GM23248 (cell line): ENCODE data around the gene STXBP4. TPM values are rescaled to one million over a fixed set of nuclear protein-coding genes. Genes with fewer than 3 reads are reported as not detected.

Experiments
- DNase-seq: peaks from one replicate; pipeline ENCODE4 v3.0.0-alpha.2; 2015
- H2AFZ ChIP-seq: fragments of 200-600 bp; sonication (generic); 2 replicates; pipeline ENCODE4 v1.6.1; 2016; ENCODE audit warnings: antibody characterized with exemption
- H3F3A ChIP-seq: fragments of 200-600 bp; sonication (generic); 2 replicates; pipeline ENCODE4 v1.6.1; 2016; ENCODE audit warnings: mild to moderate bottlenecking, antibody characterized with exemption, mixed run types; ENCODE audit not compliant: insufficient read depth
- H3K27ac ChIP-seq: fragments of 200-600 bp; sonication (generic); 2 replicates; pipeline ENCODE4 v1.5.1; 2016; ENCODE audit warnings: mild to moderate bottlenecking
- H3K27me3 ChIP-seq: fragments of 200-600 bp; sonication (generic); replicated peaks from 2 replicates; pipeline ENCODE4 v1.6.1; 2016; ENCODE audit warnings: mild to moderate bottlenecking; ENCODE audit not compliant: insufficient read depth
- H3K36me3 ChIP-seq: fragments of 200-600 bp; sonication (generic); 2 replicates; pipeline ENCODE4 v1.6.1; 2016; ENCODE audit warnings: low read depth, mild to moderate bottlenecking
- H3K4me1 ChIP-seq: fragments of 200-600 bp; sonication (generic); 2 replicates; pipeline ENCODE4 v1.6.1; 2016; ENCODE audit warnings: mild to moderate bottlenecking; ENCODE audit not compliant: insufficient read depth
- H3K4me2 ChIP-seq: fragments of 200-600 bp; sonication (generic); one replicate; pipeline ENCODE4 v1.6.1; 2016; ENCODE audit warnings: mild to moderate bottlenecking; ENCODE audit not compliant: unreplicated experiment
- H3K4me3 ChIP-seq: fragments of 200-600 bp; sonication (generic); 2 replicates; pipeline ENCODE4 v1.5.1; 2016; ENCODE audit warnings: mild to moderate bottlenecking
- H3K79me2 ChIP-seq: fragments of 200-600 bp; sonication (generic); 2 replicates; pipeline ENCODE4 v1.6.1; 2016; ENCODE audit warnings: mild to moderate bottlenecking; ENCODE audit not compliant: insufficient read depth
- H3K9ac ChIP-seq: fragments of 200-600 bp; sonication (generic); 2 replicates; pipeline ENCODE4 v1.6.1; 2016; ENCODE audit warnings: mild to moderate bottlenecking
- H3K9me2 ChIP-seq: fragments of 200-600 bp; sonication (generic); 2 replicates; pipeline ENCODE4 v1.6.1; 2016; ENCODE audit warnings: mixed run types, mild to moderate bottlenecking, moderate library complexity; ENCODE audit not compliant: insufficient read depth
- H3K9me3 ChIP-seq: fragments of 200-600 bp; sonication (generic); one replicate; pipeline ENCODE4 v1.6.1; 2017; ENCODE audit warnings: low read depth
- H4K20me1 ChIP-seq: fragments of 200-600 bp; sonication (generic); 2 replicates; pipeline ENCODE4 v1.6.0; 2016; ENCODE audit not compliant: insufficient read depth
- EZH2 ChIP-seq: fragments of 200-600 bp; sonication (generic); IDR thresholded peaks from 2 replicates; pipeline ENCODE4 v1.6.1; 2018; ENCODE audit warnings: antibody characterized with exemption, mild to moderate bottlenecking; ENCODE audit not compliant: insufficient read depth, poor library complexity, severe bottlenecking
- EZH2phosphoT487 ChIP-seq: fragments of 200-600 bp; sonication (generic); IDR thresholded peaks from 2 replicates; pipeline ENCODE4 v1.6.1; 2018; ENCODE audit warnings: antibody characterized with exemption, moderate library complexity, mild to moderate bottlenecking, low read depth; ENCODE audit not compliant: insufficient read depth
- WGBS, 2 experiments: methylation state at CpG; one replicate each; pipeline ENCODE4 v1.1.6; 2015 to 2017; ENCODE audit warnings: low lambda C conversion rate in 2 of 2, low coverage in 1 of 2; ENCODE audit errors: missing lambda C conversion rate in 2 of 2; 5-methylcytosine and 5-hydroxymethylcytosine counted together
- in situ Hi-C: fragments of 300-500 bp; cut with MboI; formaldehyde crosslinking; loops from 2 replicates; pipeline ENCODE4 v1.15.0; 2020
- polyA plus RNA-seq: library from polyadenylated mRNA; unstranded; fragments of >200 nt; fragmentation: Nextera tagmentation; extraction: Ambion mirVana; gene quantifications from 2 replicates; pipeline ENCODE4 v1.2.1, GENCODE V29; 2016
- total RNA-seq: library from RNA; depleted of rRNA; stranded (reverse); fragments of >200 nt; shearing (Covaris generic); gene quantifications from 2 replicates; pipeline ENCODE4 v1.2.3, GENCODE V29; 2014

Gene STXBP4
- total and polyA plus RNA-seq, 2 experiments from 2014 or later = 5.9 to 8.7 TPM

GRCh38 chr17:55171634-55172328, 203.2 kb downstream of the STXBP4 start:
- no peak for DNase-seq
- Histone ChIP-seq H3K27me3 (no peaks in the 10 kb centered on the region), H3K79me2 (no peaks in the 10 kb centered on the region), H3K27ac (no peak overlapping the region), H3K9me3 (no peaks in the 10 kb centered on the region), H3F3A (no peaks in the 10 kb centered on the region), H3K4me1 (no peaks in the 10 kb centered on the region), H3K4me2 (no peak overlapping the region), H3K36me3 (no peaks in the 10 kb centered on the region), H3K9me2 (no peaks in the 10 kb centered on the region), H2AFZ (no peak overlapping the region), H4K20me1 (no peaks in the 10 kb centered on the region), H3K9ac (no peak overlapping the region), H3K4me3 (no peak overlapping the region)
- 90 to 93% methylated on average over 4 of the region's 4 CpGs for WGBS, 2 experiments
- in situ Hi-C loops = no loop called here
- TF ChIP-seq EZH2phosphoT487 = no peak
- no peak for TF ChIP-seq EZH2

- no peak overlapping the region for H3K4me2 ChIP-seq
These were observed 204.0 kb downstream of the STXBP4 start for GRCh38 chr17:55172612-55173011.

GRCh38 chr17:55174133-55174532, 205.6 kb downstream of the STXBP4 start:
- Histone ChIP-seq H3K4me1 (0 out of 2 replicates have a peak, but pooled peaks cover 11% of the 10 kb centered on the region), H3K27ac (no peak overlapping the region), H3K27me3 (no peaks in the 10 kb centered on the region), H3K9ac (no peak overlapping the region), H3F3A (no peaks in the 10 kb centered on the region), H3K9me2 (no peaks in the 10 kb centered on the region), H3K36me3 (no peaks in the 10 kb centered on the region), H3K79me2 (no peaks in the 10 kb centered on the region), H3K9me3 (no peaks in the 10 kb centered on the region), H3K4me3 (no peak overlapping the region), H2AFZ (no peak overlapping the region), H3K4me2 (no peak overlapping the region), H4K20me1 (no peaks in the 10 kb centered on the region)
- no peak for TF ChIP-seq EZH2phosphoT487
- no peak for TF ChIP-seq EZH2
- WGBS, 2 experiments = 79 to 96% methylated on average over 1 of the region's 1 CpG
- DNase-seq = no peak
- in situ Hi-C loops = no loop called here

More at GRCh38 chr17:55172612-55173011, 204.0 kb downstream of the STXBP4 start:
- no peaks in the 10 kb centered on the region for H4K20me1 ChIP-seq
- H3K79me2 ChIP-seq = no peaks in the 10 kb centered on the region
- no peak overlapping the region for H3K9ac ChIP-seq
- H3K27ac ChIP-seq = no peak overlapping the region
- in situ Hi-C loops = no loop called here
- WGBS, 2 experiments = 97 to 98% methylated on average over 2 of the region's 2 CpGs
- H3K9me3 ChIP-seq = no peaks in the 10 kb centered on the region
- TF ChIP-seq EZH2phosphoT487 = no peak
- H3K4me1 ChIP-seq = 0 out of 2 replicates have a peak, but pooled peaks cover 5% of the 10 kb centered on the region
- no peak overlapping the region for H2AFZ ChIP-seq
- no peaks in the 10 kb centered on the region for H3F3A ChIP-seq
- H3K4me3 ChIP-seq = no peak overlapping the region
- H3K9me2 ChIP-seq = no peaks in the 10 kb centered on the region
- H3K27me3 ChIP-seq = no peaks in the 10 kb centered on the region
- no peaks in the 10 kb centered on the region for H3K36me3 ChIP-seq
- DNase-seq = no peak

- no peak overlapping the region for H3K27ac ChIP-seq
- H3K27me3 ChIP-seq = no peaks in the 10 kb centered on the region
- 93 to 94% methylated on average over 6 of the region's 6 CpGs for WGBS, 2 experiments
- TF ChIP-seq EZH2 (no peak), EZH2phosphoT487 (no peak)
- no peak overlapping the region for H2AFZ ChIP-seq
- H3K9ac ChIP-seq = no peak overlapping the region
- DNase-seq = no peak
- in situ Hi-C loops = no loop called here
- H3K4me2 ChIP-seq = no peak overlapping the region
- no peaks in the 10 kb centered on the region for H3K9me2 ChIP-seq
- no peaks in the 10 kb centered on the region for H3K79me2 ChIP-seq
- H3K36me3 ChIP-seq = no peaks in the 10 kb centered on the region
- H3K9me3 ChIP-seq = no peaks in the 10 kb centered on the region
- 0 out of 2 replicates have a peak, but pooled peaks cover 11% of the 10 kb centered on the region for H3K4me1 ChIP-seq
- no peak overlapping the region for H3K4me3 ChIP-seq
- no peaks in the 10 kb centered on the region for H4K20me1 ChIP-seq
- no peaks in the 10 kb centered on the region for H3F3A ChIP-seq
These were observed 207.3 kb downstream of the STXBP4 start for GRCh38 chr17:55175788-55176427.
